Measurements from ENCODE around the gene STPG3.
A peak's percentile ranks its signal among the peaks of the same experiment; 100 is the strongest.

The STPG3 gene

GRCh38 chr9:137266585-137267453 lies 15.7 kb downstream of the STPG3 start:
- no peak for DNase-seq (ENCODE audit: low spot score)

DNA sequence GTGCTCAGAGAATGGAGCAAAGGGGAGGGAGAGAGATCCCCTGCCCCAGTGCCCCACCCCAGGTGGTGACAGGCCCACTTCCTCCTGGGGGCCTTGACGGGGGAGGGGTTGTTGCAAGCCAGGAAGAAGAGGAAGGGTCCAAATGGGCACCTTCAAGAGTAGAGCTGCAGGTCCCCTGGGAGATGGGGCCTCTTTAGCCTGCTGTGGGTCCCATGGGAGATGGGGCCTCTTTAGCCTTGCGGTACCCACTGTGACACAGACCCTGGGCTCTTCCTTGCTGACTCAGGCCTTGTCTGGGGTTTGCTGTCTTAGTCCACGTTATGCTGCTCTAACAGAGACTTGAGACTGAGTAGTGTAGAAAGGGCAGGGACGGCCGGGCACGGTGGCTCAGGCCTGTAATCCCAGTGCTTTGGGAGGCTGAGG lies 16.9 kb downstream of the STPG3 start:
- DNase-seq (ENCODE audit: low spot score): no peak

DNA sequence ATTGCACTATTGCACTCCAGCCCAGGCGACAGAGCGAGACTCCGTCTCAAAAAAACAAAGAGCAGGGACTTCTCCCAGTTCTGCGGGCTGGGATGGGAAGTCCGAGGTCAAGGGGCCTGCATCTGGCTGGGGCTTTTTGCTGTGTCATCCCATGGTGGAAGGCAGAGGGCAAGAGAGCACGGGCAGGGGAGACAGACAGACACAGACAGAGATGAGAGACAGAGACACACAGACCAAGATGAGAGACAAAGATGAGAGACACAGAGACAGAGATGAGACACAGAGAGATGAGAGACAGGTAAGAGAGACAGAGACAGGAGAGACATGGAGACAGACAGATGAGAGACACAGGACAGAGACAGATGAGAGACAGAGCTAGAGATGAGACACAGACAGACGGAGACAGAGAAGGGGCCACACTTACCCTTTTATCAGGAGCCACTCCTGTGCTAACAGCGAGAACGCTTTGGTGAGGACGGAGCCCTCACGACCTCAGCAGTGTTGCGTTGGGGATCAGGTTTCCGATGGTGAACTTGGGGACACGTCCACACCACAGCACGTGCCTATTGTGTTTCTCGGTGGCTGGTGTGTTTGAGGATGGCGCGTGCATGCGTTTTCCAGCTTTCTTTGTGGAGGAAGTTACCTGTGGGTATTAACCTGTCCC lies 17.6 kb downstream of the STPG3 start:
- no peak for DNase-seq (ENCODE audit: low spot score)

DNA sequence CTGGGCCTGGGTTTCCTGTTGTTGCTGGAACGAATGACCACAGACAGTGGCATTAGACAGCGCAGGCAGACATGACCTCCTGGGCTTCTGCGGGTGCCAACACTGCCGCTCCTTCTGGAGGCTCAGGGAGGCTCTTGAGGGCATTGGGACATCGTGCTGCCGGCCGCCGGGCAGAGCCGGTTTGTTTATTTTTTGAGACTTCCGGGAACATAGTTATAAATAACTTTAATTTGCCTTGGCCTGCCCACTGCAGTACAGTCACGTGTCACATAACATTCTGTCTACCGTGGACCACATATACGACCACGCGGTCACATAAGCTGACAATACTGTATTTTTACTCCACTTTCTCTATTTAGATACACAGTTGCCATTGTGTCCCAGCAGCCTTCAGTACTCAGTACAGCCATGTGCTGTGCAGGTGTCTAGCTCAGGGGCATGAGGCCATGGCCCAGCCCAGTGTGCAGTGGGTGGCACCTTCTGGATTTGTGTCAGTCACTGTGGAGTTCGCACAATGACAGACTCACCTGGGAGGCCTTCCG lies 18.2 kb downstream of the STPG3 start:
- DNase-seq (ENCODE audit: low spot score): no peak

GRCh38 chr9:137270929-137271695 lies 20.0 kb downstream of the STPG3 start:
- no peak for DNase-seq (ENCODE audit: low spot score)

- no peak for DNase-seq (ENCODE audit: low spot score)
Measured at GRCh38 chr9:137271696-137272076, 20.6 kb downstream of the STPG3 start.

- DNase-seq (ENCODE audit: low spot score): no peak
Measured at GRCh38 chr9:137272241-137273094, 21.4 kb downstream of the STPG3 start.

DNA sequence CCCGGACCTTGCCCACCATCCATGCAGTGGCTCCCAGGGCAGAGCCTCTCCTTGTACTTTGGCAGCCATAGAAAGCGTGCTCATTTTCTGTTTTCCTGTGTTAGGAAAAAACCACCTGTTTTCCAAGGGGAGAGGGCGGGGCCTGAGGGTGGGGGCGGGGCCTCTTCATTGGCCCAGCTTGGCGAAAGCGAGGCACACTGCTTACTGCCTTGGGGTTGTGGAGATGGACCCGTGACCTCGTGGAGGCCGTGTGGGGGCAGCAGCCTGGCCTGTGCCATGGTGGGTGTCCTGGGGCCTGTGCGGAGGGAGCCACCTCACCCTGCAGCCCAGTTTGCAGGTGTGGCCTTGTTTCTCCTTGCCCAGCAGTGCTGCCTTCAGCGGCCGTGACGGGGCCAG lies 22.0 kb downstream of the STPG3 start:
- DNase-seq (ENCODE audit: low spot score): no peak

DNA sequence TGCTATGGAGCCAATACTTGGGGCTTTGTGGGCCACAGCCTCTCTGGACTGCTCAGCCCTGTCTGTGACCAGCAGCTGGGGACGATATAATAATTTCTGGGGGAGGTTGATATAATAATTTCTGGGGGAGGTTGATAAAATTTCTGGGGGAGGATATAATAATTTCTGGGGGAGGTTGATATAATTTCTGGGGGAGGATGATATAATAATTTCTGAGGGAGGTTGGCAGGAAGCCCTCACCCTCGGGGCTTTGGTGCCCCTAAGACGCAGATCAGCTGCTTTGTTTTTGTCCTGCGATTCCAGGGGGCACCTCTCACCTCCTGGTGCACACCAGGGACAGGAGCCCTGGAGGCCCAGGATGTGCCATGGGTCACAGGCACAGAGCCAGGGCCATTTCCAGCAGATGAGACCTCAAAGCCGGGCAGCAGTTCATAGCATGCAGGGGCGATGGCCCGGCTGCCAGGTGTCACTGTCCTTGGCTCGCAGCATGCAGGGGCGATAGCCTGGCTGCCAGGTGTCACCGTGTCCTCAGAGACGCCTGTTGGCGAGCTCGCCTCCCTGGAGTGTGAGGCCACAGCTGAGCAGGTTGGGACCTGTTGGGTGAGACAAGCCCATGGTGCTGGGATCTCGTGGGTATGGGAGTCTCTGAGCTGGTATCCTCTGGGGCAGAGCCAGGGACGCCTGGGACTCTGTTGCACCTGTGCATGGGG lies 22.7 kb downstream of the STPG3 start:
- DNase-seq (ENCODE audit: low spot score): no peak

GRCh38 chr9:137275203-137275587 lies 24.1 kb downstream of the STPG3 start:
- no peak for DNase-seq (ENCODE audit: low spot score)

DNA sequence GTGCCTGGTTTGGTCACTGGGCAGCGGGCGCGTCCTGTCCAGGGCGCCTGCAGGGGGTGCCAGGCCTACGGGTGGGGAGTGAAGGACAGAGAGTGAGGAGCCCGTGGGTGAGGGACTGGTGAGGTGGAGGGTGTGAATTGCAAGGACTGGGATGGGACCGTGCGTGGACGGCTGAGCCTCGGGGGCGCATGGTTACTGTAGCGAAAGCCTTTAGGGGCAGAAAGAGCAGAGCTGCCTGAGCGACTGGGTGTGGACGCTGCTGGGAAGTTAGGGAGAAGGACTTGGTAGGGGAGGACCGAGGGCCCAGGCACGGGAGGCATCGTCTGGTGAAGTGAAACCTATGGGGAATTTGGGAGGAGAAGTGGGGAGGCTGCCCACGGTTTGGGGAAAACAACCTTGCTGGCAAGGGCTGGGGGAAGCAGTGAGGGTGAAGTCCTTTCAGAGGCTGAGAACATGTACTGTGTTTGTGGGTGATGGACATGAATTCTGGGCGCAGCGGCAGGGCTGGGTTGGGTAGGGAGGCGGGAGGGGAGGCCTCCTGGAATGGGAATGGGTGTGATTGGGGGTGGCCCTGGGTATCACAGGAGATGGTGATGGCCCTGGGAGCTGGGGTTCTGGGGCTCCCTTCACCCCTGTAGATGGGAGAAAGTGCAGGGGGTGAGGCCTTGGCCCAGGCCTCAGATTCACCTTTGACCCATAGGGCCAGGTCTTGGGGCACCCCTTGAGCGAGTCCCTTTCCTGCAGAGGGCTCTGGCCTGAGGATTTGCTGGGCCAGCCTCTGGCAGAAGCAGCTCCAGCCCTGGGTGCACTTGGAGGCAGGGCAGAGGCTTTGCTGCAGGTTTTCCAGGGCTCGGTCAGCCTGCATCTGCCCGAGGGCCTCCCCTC lies 24.7 kb downstream of the STPG3 start:
- DNase-seq (ENCODE audit: low spot score): no peak

DNA sequence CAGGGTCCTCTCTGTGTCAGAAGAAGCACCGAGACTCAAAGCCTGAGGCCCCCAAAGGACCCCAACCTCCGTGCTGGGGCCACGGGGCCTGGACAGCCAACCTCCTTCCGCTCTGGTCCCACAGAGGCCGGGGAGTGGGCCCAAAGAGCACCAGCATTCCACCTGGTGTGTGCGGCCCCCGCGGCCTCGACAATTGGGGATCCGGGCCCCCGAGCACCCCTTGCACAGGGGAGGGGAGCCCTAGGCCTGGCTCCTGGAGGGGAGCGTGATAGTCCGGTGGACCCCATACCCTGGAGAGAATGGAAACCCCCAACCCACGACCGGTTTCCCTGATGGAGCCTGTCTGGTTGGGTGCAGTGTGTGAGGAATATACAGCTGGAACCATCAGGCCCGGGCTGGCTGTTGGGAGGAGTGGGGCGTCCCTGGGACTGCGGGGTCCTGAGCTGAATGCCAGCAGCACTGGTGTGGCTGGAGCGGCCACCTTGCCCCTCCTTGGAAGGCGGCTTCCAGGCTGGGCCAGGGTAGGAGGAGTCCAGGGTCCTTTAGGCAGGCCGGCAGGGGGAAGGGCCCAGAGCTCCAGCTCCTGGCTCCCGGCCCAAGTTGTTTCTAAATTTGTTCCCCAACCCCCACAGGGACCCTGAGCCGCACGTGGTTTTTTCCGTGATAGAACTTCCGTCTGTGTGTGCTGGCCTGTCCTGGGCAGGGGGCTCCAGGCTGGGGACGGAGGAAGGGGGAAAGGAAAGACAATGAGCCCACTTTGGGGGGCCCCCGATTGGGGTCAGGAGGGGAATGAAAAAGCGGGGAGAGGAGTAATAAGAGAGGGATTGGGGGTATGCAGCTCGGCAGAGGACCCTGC lies 25.6 kb downstream of the STPG3 start:
- peak; percentile 51 for DNase-seq (ENCODE audit: low spot score)

DNA sequence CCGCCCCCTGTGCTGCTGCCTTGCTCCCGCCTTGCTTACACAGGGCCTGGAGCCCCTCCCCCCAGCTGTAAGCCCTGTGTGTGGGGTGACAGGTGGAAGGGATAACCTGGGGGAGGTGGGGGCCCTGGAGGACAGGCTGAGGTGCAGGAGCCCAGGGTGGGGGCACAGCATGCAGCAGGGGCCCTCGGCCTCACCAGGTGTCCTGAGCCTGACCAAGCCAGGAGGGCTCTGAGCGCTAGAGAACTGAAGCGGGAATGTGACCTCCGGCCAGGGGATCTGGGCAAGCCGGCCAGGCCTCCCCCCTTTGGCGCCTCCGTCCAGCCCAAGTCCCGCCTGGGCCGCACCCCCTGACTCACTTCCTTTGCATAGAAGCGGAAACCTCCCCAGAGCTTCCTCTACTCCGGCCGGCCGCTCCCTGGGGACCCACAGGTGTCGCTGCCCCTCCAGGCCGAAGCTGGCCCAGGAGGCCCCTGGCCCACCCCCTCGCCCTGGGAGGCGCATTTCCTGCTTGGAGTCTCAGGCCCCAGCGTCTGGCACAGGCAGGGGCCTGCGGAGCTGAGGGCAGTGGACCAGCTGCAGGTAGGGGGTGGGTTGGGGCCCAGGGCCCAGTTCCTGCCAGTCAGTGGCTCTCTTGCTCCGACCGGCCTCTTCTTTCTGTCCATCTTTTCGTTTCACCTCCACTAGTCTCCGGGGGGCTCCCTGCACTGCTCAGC lies 26.4 kb downstream of the STPG3 start, which contains the start of gene TOR4A:
Gene TOR4A (plus strand): TSS at position 398 of the 713 bp plus-strand sequence. CDS start 964 bp downstream, outside the sequence.
- DNase-seq (ENCODE audit: low spot score): peak; percentile 94

DNA sequence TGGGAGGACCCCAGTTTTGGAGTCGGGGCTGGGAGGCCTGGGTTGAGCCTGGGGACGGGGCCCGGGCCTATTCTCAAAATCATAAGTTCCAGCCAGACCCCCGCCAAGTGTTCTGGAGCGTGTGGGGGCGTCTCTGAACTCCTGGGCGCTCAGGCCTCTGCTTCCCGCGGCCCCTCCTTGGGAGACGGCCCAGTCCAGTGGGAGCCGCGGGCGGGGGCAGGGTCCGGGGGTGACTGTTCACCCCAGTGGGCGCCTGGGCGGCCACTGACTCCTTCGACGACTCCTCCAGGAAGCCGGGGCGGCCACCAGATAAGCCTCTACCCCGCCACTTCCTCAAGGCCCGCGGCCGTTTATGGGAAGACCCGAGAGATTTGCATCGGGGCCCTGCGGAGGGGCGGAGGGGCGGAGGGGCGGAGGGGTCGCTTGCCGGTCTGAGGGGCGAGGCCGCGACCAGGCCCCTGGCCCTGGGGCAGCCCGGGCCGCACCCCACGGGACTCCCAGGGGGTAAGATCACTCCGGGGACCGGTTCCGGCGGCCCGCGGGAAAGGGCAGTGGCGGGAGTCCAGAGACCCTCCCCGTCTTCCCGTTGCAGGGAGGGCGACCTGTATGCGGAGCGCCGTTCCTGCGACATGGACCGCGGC lies 27.1 kb downstream of the STPG3 start:
- DNase-seq (ENCODE audit: low spot score): no peak

- no peak for DNase-seq (ENCODE audit: low spot score)
Measured at GRCh38 chr9:137278721-137279711, 27.9 kb downstream of the STPG3 start.

- no peak for DNase-seq (ENCODE audit: low spot score)
Measured at GRCh38 chr9:137279741-137280473, 28.8 kb downstream of the STPG3 start.
